Keratinocyte (primary cell): Measurements from ENCODE around the gene AOX1. TPM values are rescaled to one million over a fixed set of nuclear protein-coding genes. Genes with fewer than 3 reads are reported as not detected.

Experiments
- DNase-seq: peaks from one replicate; pipeline ENCODE4 v3.0.0-alpha.2; 2011; ENCODE audit warnings: low read depth, missing footprints, low spot score
- FAIRE-seq: peaks from 2 replicates; lab custom pipeline; 2011; peaks lifted over from hg19 to GRCh38; lab: Jason Lieb, UNC
- H2AFZ ChIP-seq: 2 replicates; pipeline ENCODE4 v1.6.0; 2012; ENCODE audit warnings: low read length, control low read depth, inconsistent platforms; ENCODE audit not compliant: control insufficient read depth
- H3K27ac ChIP-seq: 2 replicates; pipeline ENCODE4 v1.5.1; 2011; ENCODE audit warnings: low read length; ENCODE audit not compliant: control insufficient read depth, insufficient read depth
- H3K27me3 ChIP-seq: 3 replicates; pipeline ENCODE4 v1.6.0; 2011; ENCODE audit warnings: low read length; ENCODE audit not compliant: control insufficient read depth, insufficient read depth; ENCODE audit errors: extremely low read depth
- H3K36me3 ChIP-seq, 2 experiments: 2 replicates in 1 of 2; 3 replicates in 1 of 2; pipeline ENCODE4 v1.5.1; 2011; ENCODE audit warnings: low read length in 2 of 2, mild to moderate bottlenecking in 1 of 2; ENCODE audit not compliant: control insufficient read depth in 2 of 2, insufficient read depth in 2 of 2; ENCODE audit errors: extremely low read depth in 1 of 2
- H3K4me1 ChIP-seq: 3 replicates; pipeline ENCODE4 v1.5.1; 2011; ENCODE audit warnings: low read length; ENCODE audit not compliant: control insufficient read depth, insufficient read depth; ENCODE audit errors: extremely low read depth
- H3K4me2 ChIP-seq: 3 replicates; pipeline ENCODE4 v1.6.0; 2011; ENCODE audit warnings: low read depth, low read length; ENCODE audit not compliant: control insufficient read depth, insufficient read depth; ENCODE audit errors: extremely low read depth
- H3K4me3 ChIP-seq, 3 experiments: fragments of 200-600 bp in 1 of 3; sonication (generic) in 1 of 3; 2 replicates in 2 of 3; 3 replicates in 1 of 3; pipeline ENCODE4 v1.5.1; 2011 to 2016; ENCODE audit warnings: low read length in 3 of 3, mild to moderate bottlenecking in 3 of 3, control low read depth in 2 of 3, inconsistent platforms in 1 of 3, low read depth in 1 of 3, mixed read lengths in 1 of 3, mixed run types in 1 of 3, moderate library complexity in 1 of 3; ENCODE audit not compliant: control insufficient read depth in 2 of 3, insufficient read depth in 2 of 3; ENCODE audit errors: extremely low read depth in 1 of 3
- H3K79me2 ChIP-seq: 2 replicates; pipeline ENCODE4 v1.6.0; 2012; ENCODE audit warnings: low read length; ENCODE audit not compliant: control insufficient read depth, insufficient read depth
- H3K9ac ChIP-seq: 3 replicates; pipeline ENCODE4 v1.6.0; 2011; ENCODE audit warnings: low read length; ENCODE audit not compliant: control insufficient read depth, insufficient read depth; ENCODE audit errors: extremely low read depth
- H3K9me1 ChIP-seq: 3 replicates; pipeline ENCODE4 v1.6.0; 2011; ENCODE audit warnings: low read length; ENCODE audit not compliant: control insufficient read depth, insufficient read depth; ENCODE audit errors: extremely low read depth
- H3K9me3 ChIP-seq: 2 replicates; pipeline ENCODE4 v1.5.1; 2012; ENCODE audit warnings: low read depth, low read length; ENCODE audit not compliant: control insufficient read depth
- H4K20me1 ChIP-seq: 3 replicates; pipeline ENCODE4 v1.6.0; 2011; ENCODE audit warnings: low read length; ENCODE audit not compliant: control insufficient read depth, insufficient read depth; ENCODE audit errors: extremely low read depth
- CTCF ChIP-seq, 3 experiments: IDR thresholded peaks in 1 of 3; conservative IDR thresholded peaks in 1 of 3; optimal IDR thresholded peaks in 1 of 3; 2 replicates in 2 of 3; 3 replicates in 1 of 3; pipeline versions ENCODE3 to v1.5.1; 2011; ENCODE audit warnings: low read length in 3 of 3, mild to moderate bottlenecking in 3 of 3, moderate library complexity in 2 of 3, control low read depth in 1 of 3, inconsistent platforms in 1 of 3; ENCODE audit not compliant: insufficient read depth in 2 of 3; ENCODE audit errors: extremely low read depth in 1 of 3
- EZH2 ChIP-seq: IDR thresholded peaks from one replicate; pipeline ENCODE4 v1.6.1; 2012; ENCODE audit warnings: inconsistent platforms, mild to moderate bottlenecking, low read length, moderate library complexity
- dilution Hi-C: fragments of 300-500 bp; cut with MboI; formaldehyde crosslinking; loops from one replicate; pipeline ENCODE4 v1.7.0; 2020; ENCODE audit warnings: low sequenced_read_pairs; ENCODE audit not compliant: extremely low pct_ligation_motif_present
- polyA plus RNA-seq, 5 experiments: library from polyadenylated mRNA; depleted of rRNA in 3 of 5; stranded (reverse) in 3 of 5; stranded (forward) in 1 of 5; unstranded in 1 of 5; fragments of >200 nt; gene quantifications; 1 replicate in 1 of 5; 2 replicates in 3 of 5; 3 replicates in 1 of 5; pipeline versions ENCODE4 v1.2.1 to v1.2.3, GENCODE V29; 2011 to 2012; ENCODE audit warnings: missing spikeins in 2 of 5, low read depth in 1 of 5, low replicate concordance in 1 of 5

Gene AOX1
- polyA plus RNA-seq, 1 donor (not counting 4 experiments of a cell fraction or from before 2014, with no cell fraction given): 12.2 TPM

- no peaks in the 10 kb centered on the region for H3K9me1 ChIP-seq
- H3K9ac ChIP-seq: no peak overlapping the region
- H3K4me1 ChIP-seq: no peaks in the 10 kb centered on the region
- peaks cover 3 to 4% of the 10 kb centered on the region in 2 experiments for H3K36me3 ChIP-seq
- no peaks in the 10 kb centered on the region for H3K79me2 ChIP-seq
- DNase-seq: no peak
- no peak overlapping the region for H3K4me2 ChIP-seq
- H2AFZ ChIP-seq: no peak overlapping the region
- dilution Hi-C loops: no loop called here
- no peaks in the 10 kb centered on the region for H3K27me3 ChIP-seq
- TF ChIP-seq CTCF (optimal IDR thresholded peaks at IDR 0.05 in 1 of 3, IDR thresholded peaks at IDR 0.05 in 1 of 3, conservative IDR thresholded peaks at IDR 0.05 in 1 of 3; ENCODE audit: extremely low read depth in 1 of 3, insufficient read depth in 2 of 3, low read length in 3 of 3) (no peak), EZH2 (no peak)
- H3K4me3 ChIP-seq: no peak overlapping the region
- H3K27ac ChIP-seq: no peak overlapping the region
- FAIRE-seq: no peak
- H3K9me3 ChIP-seq: no peaks in the 10 kb centered on the region
- no peaks in the 10 kb centered on the region for H4K20me1 ChIP-seq
Observed at GRCh38 chr2:200634231-200634964, 48.6 kb downstream of the AOX1 start.

- no peaks in the 10 kb centered on the region for H3K9me1 ChIP-seq
- H3K9ac ChIP-seq: no peak overlapping the region
- no peak overlapping the region for H3K4me2 ChIP-seq
- H3K36me3 ChIP-seq: peaks cover 3 to 4% of the 10 kb centered on the region in 2 experiments
- no peaks in the 10 kb centered on the region for H3K27me3 ChIP-seq
- no peak overlapping the region for H3K27ac ChIP-seq
- no peak for TF ChIP-seq CTCF (optimal IDR thresholded peaks at IDR 0.05 in 1 of 3, IDR thresholded peaks at IDR 0.05 in 1 of 3, conservative IDR thresholded peaks at IDR 0.05 in 1 of 3; ENCODE audit: extremely low read depth in 1 of 3, insufficient read depth in 2 of 3, low read length in 3 of 3)
- no peaks in the 10 kb centered on the region for H3K9me3 ChIP-seq
- FAIRE-seq (no peak), DNase-seq (no peak)
- dilution Hi-C loops: no loop called here
- no peaks in the 10 kb centered on the region for H4K20me1 ChIP-seq
- no peaks in the 10 kb centered on the region for H3K4me1 ChIP-seq
- no peak overlapping the region for H2AFZ ChIP-seq
- H3K4me3 ChIP-seq: no peak overlapping the region
- no peaks in the 10 kb centered on the region for H3K79me2 ChIP-seq
Observed at GRCh38 chr2:200635251-200635650, 49.4 kb downstream of the AOX1 start.
